IPS-18c (cell line): ENCODE data around the gene SLC29A4.
"Not testable (repeated sequence)": the region's sequence is repeated elsewhere in the genome, so short reads cannot be mapped to it uniquely, and the experiment has no call there.

Experiments
- H3K4me3 ChIP-seq: 2 replicates; pipeline ENCODE4 v1.7.0; 2013; ENCODE audit warnings: low read depth, mild to moderate bottlenecking, low read length, moderate library complexity; ENCODE audit not compliant: insufficient read depth
- H3K9me3 ChIP-seq: one replicate; pipeline ENCODE4 v1.6.1; 2013; ENCODE audit warnings: mild to moderate bottlenecking, low read length, moderate library complexity; ENCODE audit not compliant: control insufficient read depth, insufficient read depth

SLC29A4 gene

DNA sequence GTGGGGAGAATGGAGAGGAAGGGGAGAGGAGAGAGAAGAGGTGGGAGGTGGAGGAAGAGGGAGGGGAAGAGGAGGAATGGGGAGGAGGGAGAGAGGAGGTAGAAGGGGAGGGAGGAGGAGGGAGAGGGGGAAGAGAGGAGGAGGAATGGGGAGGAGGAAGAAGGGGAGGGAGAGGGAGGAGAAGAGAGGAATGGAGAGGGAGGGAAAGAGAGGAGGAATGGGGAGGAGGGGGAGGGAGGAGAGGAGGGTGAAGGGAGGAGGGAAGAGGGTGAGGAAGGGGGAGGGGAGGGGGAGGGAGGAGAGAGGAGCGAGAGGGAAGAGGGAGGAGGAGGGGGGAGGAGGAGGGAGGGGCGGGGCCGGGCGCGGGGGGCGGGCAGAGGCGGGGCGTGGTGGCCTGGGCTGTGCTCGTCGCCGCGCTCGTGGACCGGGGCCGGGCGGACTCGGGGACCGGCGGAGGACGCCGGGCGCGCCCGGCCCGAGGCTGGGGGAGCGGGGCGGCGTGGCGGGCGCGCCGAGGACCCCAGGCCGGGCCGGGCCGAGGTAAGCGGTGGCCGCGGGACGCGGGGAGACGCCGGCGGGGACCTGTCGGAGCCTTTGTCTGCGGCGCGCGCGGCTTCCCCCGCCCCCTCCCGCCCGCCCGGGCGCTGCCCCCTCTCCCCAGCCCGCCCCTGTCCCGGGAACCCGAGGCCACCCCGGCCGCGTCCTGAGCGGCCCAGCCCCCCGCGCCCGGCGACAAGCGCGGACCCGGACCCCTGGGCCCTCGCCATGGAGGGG lies at the start of gene SLC29A4:
Gene SLC29A4 (plus strand): TSS at position 401 of the 774 bp plus-strand sequence. CDS start 4,874 bp downstream, outside the sequence.
- peak within 1 kb of the TSS; percentile 46 for H3K4me3 ChIP-seq
- no peaks in the 10 kb centered on the region for H3K9me3 ChIP-seq

DNA sequence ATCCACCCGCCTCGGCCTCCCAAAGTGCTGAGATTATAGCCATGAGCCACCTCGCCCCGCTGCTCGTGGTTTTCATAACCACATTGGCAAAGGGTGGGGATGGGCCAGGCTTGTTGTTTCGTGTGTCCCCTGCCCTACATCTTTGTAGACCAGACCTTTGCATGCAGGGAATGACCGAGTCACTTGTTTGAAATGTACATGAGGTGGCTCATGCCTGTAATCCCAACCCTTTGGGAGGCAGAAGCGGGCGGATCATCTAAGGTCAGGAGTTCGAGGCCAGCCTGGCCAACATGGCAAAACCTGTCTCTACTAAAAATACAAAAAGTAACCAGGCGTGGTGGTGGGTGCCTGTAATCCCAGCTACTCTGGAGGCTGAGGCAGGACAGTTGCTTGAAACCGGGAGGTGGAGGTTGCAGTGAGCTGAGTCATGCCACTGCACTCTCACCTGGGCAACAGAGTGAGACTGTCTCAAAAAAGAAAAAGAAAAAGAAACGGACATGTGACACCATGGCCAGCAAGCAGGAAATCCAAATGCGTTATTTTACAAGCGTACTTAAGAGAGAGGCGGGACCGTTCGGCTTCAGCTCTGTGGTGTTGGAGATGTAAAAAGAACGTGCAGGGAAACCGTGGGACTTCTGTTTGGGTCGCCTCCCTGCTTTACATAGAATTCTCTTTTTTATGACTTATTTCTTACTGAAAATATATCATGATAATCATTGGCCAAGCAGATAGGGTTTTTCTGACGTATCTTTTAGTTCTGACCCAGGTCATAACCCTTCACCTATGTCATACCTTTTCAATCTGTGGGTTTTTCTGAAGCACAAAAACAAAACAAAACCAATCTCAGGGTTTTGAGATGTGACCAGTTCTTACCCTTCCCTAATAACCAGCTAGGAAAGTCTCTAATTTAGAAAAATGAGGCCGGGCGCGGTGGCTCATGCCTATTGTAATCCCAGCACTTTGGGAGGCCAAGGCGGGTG lies 47.6 kb upstream of the SLC29A4 start:
- Histone ChIP-seq H3K4me3 (no peak overlapping the region), H3K9me3 (no peaks in the 10 kb centered on the region)

- no peak overlapping the region for H3K4me3 ChIP-seq
- H3K9me3 ChIP-seq = no peaks in the 10 kb centered on the region
Observed at GRCh38 chr7:5237286-5237685, 45.5 kb upstream of the SLC29A4 start.

GRCh38 chr7:5238500-5238899 lies 44.2 kb upstream of the SLC29A4 start:
- Histone ChIP-seq H3K4me3 (no peak overlapping the region), H3K9me3 (no peaks in the 10 kb centered on the region)

GRCh38 chr7:5243261-5243660 lies 39.5 kb upstream of the SLC29A4 start:
- Histone ChIP-seq H3K4me3 (no peak overlapping the region), H3K9me3 (no peaks in the 10 kb centered on the region)

DNA sequence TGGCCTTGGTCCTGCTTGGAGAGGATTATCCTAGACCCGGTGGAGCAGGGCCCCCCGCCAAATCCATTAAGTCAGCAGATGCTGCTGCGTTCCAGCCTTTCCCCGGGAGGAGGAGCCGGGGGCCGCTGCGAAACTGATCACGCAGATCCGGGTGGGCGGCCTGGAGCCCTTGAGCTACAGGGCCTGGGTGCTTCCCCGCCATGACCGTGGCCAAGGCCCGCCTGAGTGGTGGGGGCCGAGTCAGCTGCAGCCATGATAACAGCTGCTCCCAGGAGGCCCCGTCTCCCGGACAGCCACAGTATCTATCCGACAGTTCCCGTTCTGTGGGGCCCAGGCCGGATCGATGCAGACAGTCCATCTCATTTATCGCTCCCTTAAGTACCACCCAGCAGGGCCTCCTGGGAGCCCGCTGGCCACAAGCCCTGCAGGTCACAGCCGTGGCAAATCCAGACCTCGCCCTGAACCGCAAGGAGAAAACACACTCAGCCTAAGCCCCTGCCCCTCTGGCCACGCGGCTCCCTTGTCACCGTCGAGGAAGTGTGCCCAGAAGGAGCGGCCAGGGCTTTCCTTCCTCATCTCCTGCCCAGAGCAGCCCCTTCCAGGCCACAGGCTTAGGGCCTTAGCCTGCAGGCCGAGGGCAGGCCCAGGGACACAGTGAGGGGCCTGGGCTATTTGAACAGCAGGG lies 34.4 kb upstream of the SLC29A4 start:
- Histone ChIP-seq H3K4me3 (no peak overlapping the region), H3K9me3 (no peaks in the 10 kb centered on the region)

GRCh38 chr7:5250787-5251186 lies 32.0 kb upstream of the SLC29A4 start:
- not testable (repeated sequence) for H3K4me3 ChIP-seq, H3K9me3 ChIP-seq

GRCh38 chr7:5253529-5253928 lies 29.2 kb upstream of the SLC29A4 start:
- H3K9me3 ChIP-seq, H3K4me3 ChIP-seq: not testable (repeated sequence)

DNA sequence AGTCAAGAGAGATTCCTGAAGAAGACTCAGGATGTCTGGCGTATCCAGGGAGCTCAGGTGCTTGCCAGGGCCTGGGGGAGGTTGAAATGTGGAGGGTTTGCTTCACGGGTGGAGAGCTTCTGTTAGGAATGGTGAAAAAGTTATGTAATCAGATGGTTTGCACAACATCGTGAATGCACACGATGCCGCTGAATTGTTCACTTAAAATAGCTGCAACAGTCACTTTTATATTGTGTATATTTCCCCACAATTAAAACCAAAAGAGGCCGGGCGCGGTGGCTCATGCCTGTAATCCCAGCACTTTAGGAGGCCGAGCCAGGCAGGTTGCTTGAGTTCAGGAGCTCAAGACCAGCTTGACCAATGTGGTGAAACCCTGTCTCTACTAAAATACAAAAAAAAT lies 28.4 kb upstream of the SLC29A4 start:
- not testable (repeated sequence) for H3K4me3 ChIP-seq, H3K9me3 ChIP-seq

- H3K4me3 ChIP-seq = no peak overlapping the region
- H3K9me3 ChIP-seq = no peaks in the 10 kb centered on the region
Observed at GRCh38 chr7:5255832-5256231, 26.9 kb upstream of the SLC29A4 start.

DNA sequence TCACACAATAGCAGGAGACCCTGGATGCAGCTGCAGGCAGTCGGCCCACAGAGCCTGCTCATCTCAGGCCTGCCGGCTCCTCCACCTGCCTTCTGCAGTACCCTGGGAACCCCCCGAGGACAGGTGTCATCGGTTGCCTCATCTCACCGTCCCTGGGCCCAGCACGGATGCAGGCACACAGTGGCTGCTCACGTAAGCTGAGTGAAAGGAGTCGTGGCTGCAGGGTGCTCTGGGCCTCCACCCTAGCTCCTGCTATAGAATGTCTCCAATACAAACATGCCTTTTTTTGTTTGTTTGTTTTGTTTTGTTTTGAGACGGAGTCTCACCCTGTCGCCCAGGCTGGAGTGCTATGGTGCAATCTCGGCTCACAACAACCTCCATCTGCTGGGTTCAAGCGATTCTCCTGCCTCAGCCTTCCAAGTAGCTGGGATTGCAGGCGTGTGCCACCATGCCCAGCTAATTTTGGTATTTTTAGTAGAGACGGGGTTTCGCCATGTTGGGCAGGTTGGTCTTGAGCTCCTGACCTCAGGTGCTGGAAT lies 22.1 kb upstream of the SLC29A4 start:
- not testable (repeated sequence) for H3K9me3 ChIP-seq, H3K4me3 ChIP-seq

DNA sequence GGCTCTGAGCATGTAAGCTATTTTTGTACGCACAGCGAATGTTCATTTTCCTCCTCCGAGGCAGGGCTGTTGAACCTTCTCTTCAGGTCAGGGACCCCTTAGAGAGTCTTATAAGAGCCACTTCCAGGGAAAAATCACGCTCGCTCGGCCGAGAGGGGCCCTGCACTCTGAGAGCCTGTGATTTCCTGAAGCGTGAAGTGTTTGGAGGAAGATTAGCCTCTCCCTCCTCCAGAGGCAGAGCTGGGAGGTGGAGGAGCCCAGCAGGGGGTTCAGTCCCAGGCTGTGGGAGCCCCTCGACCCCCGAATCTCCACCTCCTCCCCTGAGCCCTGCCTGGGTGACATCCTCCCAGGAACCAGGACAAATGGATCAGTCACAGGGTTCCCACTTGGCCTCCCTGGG lies 19.7 kb upstream of the SLC29A4 start:
- H3K9me3 ChIP-seq, H3K4me3 ChIP-seq: not testable (repeated sequence)

- Histone ChIP-seq H3K4me3 (no peak overlapping the region), H3K9me3 (peaks cover 2% of the 10 kb centered on the region)
Observed at GRCh38 chr7:5265320-5266190, 17.2 kb upstream of the SLC29A4 start.

- H3K9me3 ChIP-seq = peaks cover 2% of the 10 kb centered on the region
- no peak overlapping the region for H3K4me3 ChIP-seq
Observed at GRCh38 chr7:5266191-5267028, 16.3 kb upstream of the SLC29A4 start.

GRCh38 chr7:5267829-5268228 lies 14.9 kb upstream of the SLC29A4 start:
- not testable (repeated sequence) for H3K4me3 ChIP-seq, H3K9me3 ChIP-seq
